PFSK-1 (cell line): ENCODE measurements around the gene TBXA2R.

ENCODE experiments used
- FOXP2 ChIP-seq: optimal IDR thresholded peaks from 2 replicates; pipeline ENCODE3; 2011; ENCODE audit warnings: borderline replicate concordance, control low read depth, inconsistent platforms; ENCODE audit not compliant: insufficient read depth; ENCODE audit errors: extremely low read length, extremely low read depth
- POLR2AphosphoS5 ChIP-seq: IDR thresholded peaks from 2 replicates; pipeline ENCODE4 v1.6.1; 2012; ENCODE audit warnings: low read depth, mild to moderate bottlenecking, control low read depth, low read length, moderate library complexity
- SIN3A ChIP-seq: IDR thresholded peaks from 2 replicates; pipeline ENCODE4 v1.6.1; 2012; ENCODE audit warnings: mild to moderate bottlenecking, low read length, moderate library complexity, borderline replicate concordance; ENCODE audit not compliant: insufficient read depth
- TAF1 ChIP-seq: IDR thresholded peaks from 2 replicates; pipeline ENCODE4 v1.6.1; 2012; ENCODE audit warnings: low read length, control low read depth, borderline replicate concordance; ENCODE audit not compliant: insufficient read depth
- TF ChIP-seq, protein P1 (sequence below), 2 experiments: IDR thresholded peaks; 2 replicates each; pipeline versions ENCODE4 v1.6.1 to v1.8.0; 2011 to 2012; ENCODE audit warnings: low read depth in 2 of 2, low read length in 2 of 2, control low read depth in 1 of 2, inconsistent platforms in 1 of 2, mild to moderate bottlenecking in 1 of 2, moderate library complexity in 1 of 2; ENCODE audit not compliant: insufficient read depth in 1 of 2

Gene TBXA2R

DNA sequence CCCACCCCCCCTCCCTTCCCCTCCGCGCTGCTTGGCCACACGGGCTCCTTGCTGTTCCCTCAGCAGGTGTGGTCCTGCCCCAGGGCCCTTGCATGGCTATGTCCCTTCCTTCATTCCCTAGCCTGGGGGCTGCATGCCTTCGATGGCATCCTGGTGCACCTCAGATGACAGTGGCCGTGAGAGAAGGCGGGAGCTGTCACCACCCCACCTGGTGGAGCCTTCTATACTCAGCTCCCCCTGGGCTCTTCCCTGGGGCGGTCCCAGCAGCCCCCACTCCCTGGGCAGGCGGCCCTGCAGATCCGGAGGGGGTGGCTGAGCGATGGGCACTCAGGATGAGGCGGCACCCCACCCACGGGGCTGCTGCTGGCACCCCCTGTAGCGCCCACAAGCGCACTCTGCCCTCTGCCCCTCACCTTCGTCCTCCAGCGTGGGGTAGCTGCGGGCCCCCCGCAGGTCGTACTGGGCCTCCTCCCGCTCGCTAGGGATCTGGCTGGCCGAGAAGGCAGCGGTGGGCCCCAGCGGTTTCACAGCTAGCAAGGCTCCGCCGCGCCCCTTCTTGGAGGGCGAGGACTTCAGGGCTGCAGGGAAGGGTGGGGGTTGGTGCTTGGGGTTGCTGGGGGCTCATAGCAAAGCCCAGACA lies 37.1 kb upstream of the TBXA2R start:
- TF ChIP-seq SIN3A (no peak), FOXP2 (no peak), TAF1 (no peak), POLR2AphosphoS5 (no peak)
- TF ChIP-seq, protein P1, sequence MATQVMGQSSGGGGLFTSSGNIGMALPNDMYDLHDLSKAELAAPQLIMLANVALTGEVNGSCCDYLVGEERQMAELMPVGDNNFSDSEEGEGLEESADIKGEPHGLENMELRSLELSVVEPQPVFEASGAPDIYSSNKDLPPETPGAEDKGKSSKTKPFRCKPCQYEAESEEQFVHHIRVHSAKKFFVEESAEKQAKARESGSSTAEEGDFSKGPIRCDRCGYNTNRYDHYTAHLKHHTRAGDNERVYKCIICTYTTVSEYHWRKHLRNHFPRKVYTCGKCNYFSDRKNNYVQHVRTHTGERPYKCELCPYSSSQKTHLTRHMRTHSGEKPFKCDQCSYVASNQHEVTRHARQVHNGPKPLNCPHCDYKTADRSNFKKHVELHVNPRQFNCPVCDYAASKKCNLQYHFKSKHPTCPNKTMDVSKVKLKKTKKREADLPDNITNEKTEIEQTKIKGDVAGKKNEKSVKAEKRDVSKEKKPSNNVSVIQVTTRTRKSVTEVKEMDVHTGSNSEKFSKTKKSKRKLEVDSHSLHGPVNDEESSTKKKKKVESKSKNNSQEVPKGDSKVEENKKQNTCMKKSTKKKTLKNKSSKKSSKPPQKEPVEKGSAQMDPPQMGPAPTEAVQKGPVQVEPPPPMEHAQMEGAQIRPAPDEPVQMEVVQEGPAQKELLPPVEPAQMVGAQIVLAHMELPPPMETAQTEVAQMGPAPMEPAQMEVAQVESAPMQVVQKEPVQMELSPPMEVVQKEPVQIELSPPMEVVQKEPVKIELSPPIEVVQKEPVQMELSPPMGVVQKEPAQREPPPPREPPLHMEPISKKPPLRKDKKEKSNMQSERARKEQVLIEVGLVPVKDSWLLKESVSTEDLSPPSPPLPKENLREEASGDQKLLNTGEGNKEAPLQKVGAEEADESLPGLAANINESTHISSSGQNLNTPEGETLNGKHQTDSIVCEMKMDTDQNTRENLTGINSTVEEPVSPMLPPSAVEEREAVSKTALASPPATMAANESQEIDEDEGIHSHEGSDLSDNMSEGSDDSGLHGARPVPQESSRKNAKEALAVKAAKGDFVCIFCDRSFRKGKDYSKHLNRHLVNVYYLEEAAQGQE (IDR thresholded peaks at IDR 0.05; ENCODE audit: insufficient read depth in 1 of 2, low read depth in 2 of 2, low read length in 2 of 2): no peak

DNA sequence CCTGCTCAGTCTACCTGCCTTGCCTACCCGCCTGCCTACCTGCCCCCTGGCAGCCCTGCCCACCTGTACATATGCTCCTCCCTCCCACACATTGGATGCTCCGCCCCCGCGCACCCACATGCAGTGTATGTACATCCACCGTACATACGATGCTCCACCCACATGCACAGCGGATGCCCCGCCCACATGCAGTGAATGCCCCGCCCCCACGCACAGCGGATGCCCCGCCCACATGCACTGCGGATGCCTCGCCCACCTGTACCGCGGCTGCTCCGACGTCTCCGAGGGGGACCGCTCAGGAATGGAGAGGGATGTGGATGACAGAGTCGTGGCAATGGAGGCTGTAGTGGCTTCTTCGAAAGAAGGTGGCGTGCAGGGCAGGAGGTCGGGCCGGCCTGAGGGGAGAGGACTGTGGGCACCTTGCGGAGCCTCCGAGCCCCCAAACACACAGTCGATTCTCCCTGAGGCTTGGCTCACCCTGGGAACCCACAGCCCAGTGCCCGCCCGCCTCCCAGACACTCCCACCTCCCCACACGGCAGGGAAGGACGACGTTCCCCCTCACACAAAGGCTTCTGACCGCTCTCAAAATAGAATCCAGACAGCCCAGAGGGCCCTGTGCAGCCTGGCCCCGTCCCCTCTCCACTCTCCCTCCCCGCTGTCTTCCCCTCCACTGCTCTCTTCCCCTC lies 36.5 kb upstream of the TBXA2R start:
- TF ChIP-seq FOXP2 (no peak), TAF1 (no peak), POLR2AphosphoS5 (no peak), SIN3A (no peak)
- TF ChIP-seq, protein P1 (IDR thresholded peaks at IDR 0.05; ENCODE audit: insufficient read depth in 1 of 2, low read depth in 2 of 2, low read length in 2 of 2): no peak

DNA sequence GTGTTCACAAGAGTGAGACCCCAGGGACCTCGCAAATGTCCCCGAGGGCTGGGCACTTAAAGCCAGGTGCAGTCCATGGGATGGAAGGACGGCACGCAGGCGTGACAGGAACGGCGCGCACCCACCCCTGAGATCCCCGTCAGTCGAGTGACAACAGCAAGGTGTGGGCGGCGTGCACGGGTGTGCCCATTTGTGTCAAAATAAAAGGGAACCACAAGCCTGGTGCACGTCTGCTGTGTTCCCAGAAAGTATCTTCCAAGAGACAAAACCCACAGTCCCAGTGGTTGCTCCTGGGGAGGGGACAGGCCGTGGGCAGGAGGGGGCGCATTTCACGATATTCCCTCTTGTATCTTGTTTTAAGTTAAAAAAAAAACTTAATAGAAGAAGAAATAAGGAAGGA lies 35.6 kb upstream of the TBXA2R start:
- TF ChIP-seq POLR2AphosphoS5 (no peak), TAF1 (no peak), SIN3A (no peak), FOXP2 (no peak)
- TF ChIP-seq, protein P1 (IDR thresholded peaks at IDR 0.05; ENCODE audit: insufficient read depth in 1 of 2, low read depth in 2 of 2, low read length in 2 of 2): no peak

DNA sequence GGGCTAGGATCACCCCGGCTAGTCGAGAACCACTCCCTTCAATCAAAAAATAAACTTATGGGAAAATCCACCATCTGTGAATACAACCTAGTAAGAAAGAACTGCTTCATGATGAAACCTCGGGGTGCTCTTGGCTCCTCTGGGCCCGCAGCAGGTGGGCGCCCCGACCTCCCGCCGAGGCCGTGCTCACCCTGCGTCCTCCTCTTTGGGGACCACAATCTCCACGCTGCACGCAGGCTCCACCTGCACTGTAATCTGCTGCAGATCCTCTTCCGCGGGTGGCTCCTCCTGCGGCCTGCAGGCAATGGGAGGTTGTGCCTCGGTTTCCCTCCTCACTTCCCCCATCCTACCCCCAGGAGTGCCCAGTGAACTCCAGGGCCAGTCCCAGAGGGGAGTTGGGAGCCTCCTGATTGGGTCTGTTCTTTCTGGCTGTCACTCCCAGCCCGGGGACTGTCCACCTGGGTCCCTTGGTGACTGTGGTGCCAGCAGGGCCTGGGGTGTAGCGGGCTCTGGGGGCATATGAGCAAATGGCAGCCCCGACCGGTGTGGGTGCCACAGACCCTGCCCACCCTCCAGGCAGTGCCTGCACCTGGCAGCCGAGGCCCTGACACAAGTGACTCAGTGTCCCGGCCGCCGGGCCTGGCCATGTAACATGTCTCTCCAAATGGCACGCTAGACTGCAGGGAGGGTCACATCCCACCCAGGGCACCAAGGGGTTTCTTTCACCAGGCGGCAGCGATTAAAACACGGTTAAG lies 35.0 kb upstream of the TBXA2R start:
- TF ChIP-seq FOXP2 (no peak), SIN3A (no peak), POLR2AphosphoS5 (no peak), TAF1 (no peak)
- TF ChIP-seq, protein P1 (IDR thresholded peaks at IDR 0.05; ENCODE audit: insufficient read depth in 1 of 2, low read depth in 2 of 2, low read length in 2 of 2): no peak
